Adipocyte (in vitro differentiated cells): ENCODE data around the gene GRIA1.

ENCODE experiments used
- DNase-seq: peaks from one replicate; pipeline ENCODE4 v3.0.0-alpha.2; 2015; ENCODE audit warnings: low read depth
- H3K27me3 ChIP-seq: replicated peaks from 2 replicates; pipeline ENCODE4 v1.7.0; 2013; ENCODE audit warnings: mild to moderate bottlenecking, low read length, moderate library complexity; ENCODE audit not compliant: control insufficient read depth, insufficient read depth
- H3K36me3 ChIP-seq: 2 replicates; pipeline ENCODE4 v1.7.0; 2013; ENCODE audit warnings: low read length, mild to moderate bottlenecking, moderate library complexity; ENCODE audit not compliant: control insufficient read depth, insufficient read depth, severe bottlenecking
- H3K4me1 ChIP-seq: 2 replicates; pipeline ENCODE4 v1.7.0; 2013; ENCODE audit warnings: mild to moderate bottlenecking, low read length, moderate library complexity; ENCODE audit not compliant: control insufficient read depth, insufficient read depth
- H3K4me3 ChIP-seq: 2 replicates; pipeline ENCODE4 v1.7.0; 2013; ENCODE audit warnings: mild to moderate bottlenecking, low read length, moderate library complexity
- H3K9ac ChIP-seq: 2 replicates; pipeline ENCODE4 v1.7.0; 2013; ENCODE audit warnings: mild to moderate bottlenecking, low read length, moderate library complexity
- H3K9me3 ChIP-seq: 2 replicates; pipeline ENCODE4 v1.7.0; 2013; ENCODE audit warnings: mild to moderate bottlenecking, low read length, moderate library complexity; ENCODE audit not compliant: control insufficient read depth

Gene GRIA1

GRCh38 chr5:153551537-153552079, 61.1 kb downstream of the GRIA1 start:
- Histone ChIP-seq H3K4me3 (peak overlapping the region; percentile 8), H3K4me1 (peaks cover 35% of the 10 kb centered on the region), H3K27me3 (no peaks in the 10 kb centered on the region), H3K9ac (peak overlapping the region; percentile 75), H3K9me3 (no peaks in the 10 kb centered on the region), H3K36me3 (no peaks in the 10 kb centered on the region)
- peak; percentile 89 for DNase-seq

GRCh38 chr5:153552886-153553285, 62.4 kb downstream of the GRIA1 start:
- H3K9me3 ChIP-seq, result no peaks in the 10 kb centered on the region
- no peaks in the 10 kb centered on the region for H3K27me3 ChIP-seq
- H3K9ac ChIP-seq, result peak overlapping the region; percentile 75
- DNase-seq, result no peak
- H3K4me1 ChIP-seq, result peaks cover 32% of the 10 kb centered on the region
- peak overlapping the region; percentile 8 for H3K4me3 ChIP-seq
- no peaks in the 10 kb centered on the region for H3K36me3 ChIP-seq

- H3K27me3 ChIP-seq, result no peaks in the 10 kb centered on the region
- no peak overlapping the region for H3K4me3 ChIP-seq
- no peak for DNase-seq
- peaks cover 47% of the 10 kb centered on the region for H3K4me1 ChIP-seq
- no peak overlapping the region for H3K9ac ChIP-seq
- H3K36me3 ChIP-seq, result no peaks in the 10 kb centered on the region
- peaks cover 2% of the 10 kb centered on the region for H3K9me3 ChIP-seq
Measured at GRCh38 chr5:153555420-153556114, 65.1 kb downstream of the GRIA1 start.

GRCh38 chr5:153558957-153559356, 68.5 kb downstream of the GRIA1 start:
- Histone ChIP-seq H3K9me3 (peaks cover 4% of the 10 kb centered on the region), H3K4me1 (peaks cover 30% of the 10 kb centered on the region), H3K27me3 (no peaks in the 10 kb centered on the region), H3K4me3 (no peak overlapping the region), H3K9ac (no peak overlapping the region), H3K36me3 (no peaks in the 10 kb centered on the region)
- no peak for DNase-seq

GRCh38 chr5:153559926-153560325, 69.5 kb downstream of the GRIA1 start:
- Histone ChIP-seq H3K9me3 (peaks cover 4% of the 10 kb centered on the region), H3K4me1 (peaks cover 27% of the 10 kb centered on the region), H3K9ac (peak overlapping the region; percentile 25), H3K27me3 (no peaks in the 10 kb centered on the region), H3K36me3 (no peaks in the 10 kb centered on the region), H3K4me3 (no peak overlapping the region)
- DNase-seq, result peak; percentile 48

GRCh38 chr5:153562189-153562588, 71.7 kb downstream of the GRIA1 start:
- Histone ChIP-seq H3K9ac (no peak overlapping the region), H3K4me1 (peaks cover 30% of the 10 kb centered on the region), H3K9me3 (peaks cover 4% of the 10 kb centered on the region), H3K4me3 (no peak overlapping the region), H3K36me3 (no peaks in the 10 kb centered on the region), H3K27me3 (no peaks in the 10 kb centered on the region)
- DNase-seq, result no peak

- no peaks in the 10 kb centered on the region for H3K27me3 ChIP-seq
- H3K9me3 ChIP-seq, result no peaks in the 10 kb centered on the region
- DNase-seq, result peak; percentile 71
- peaks cover 30% of the 10 kb centered on the region for H3K4me1 ChIP-seq
- no peak overlapping the region for H3K9ac ChIP-seq
- H3K4me3 ChIP-seq, result no peak overlapping the region
- no peaks in the 10 kb centered on the region for H3K36me3 ChIP-seq
Measured at GRCh38 chr5:153565822-153566221, 75.4 kb downstream of the GRIA1 start.

- Histone ChIP-seq H3K4me3 (no peak overlapping the region), H3K27me3 (no peaks in the 10 kb centered on the region), H3K9me3 (no peaks in the 10 kb centered on the region), H3K4me1 (peaks cover 49% of the 10 kb centered on the region), H3K36me3 (no peaks in the 10 kb centered on the region), H3K9ac (no peak overlapping the region)
- DNase-seq, result peak; percentile 38
Measured at GRCh38 chr5:153569036-153569435, 78.6 kb downstream of the GRIA1 start.

- Histone ChIP-seq H3K36me3 (no peaks in the 10 kb centered on the region), H3K9ac (no peak overlapping the region), H3K9me3 (no peaks in the 10 kb centered on the region), H3K27me3 (no peaks in the 10 kb centered on the region), H3K4me1 (peaks cover 46% of the 10 kb centered on the region), H3K4me3 (no peak overlapping the region)
- peak; percentile 45 for DNase-seq
Measured at GRCh38 chr5:153571162-153571561, 80.7 kb downstream of the GRIA1 start.

- no peak for DNase-seq
- Histone ChIP-seq H3K9me3 (no peaks in the 10 kb centered on the region), H3K4me3 (no peak overlapping the region), H3K4me1 (peaks cover 46% of the 10 kb centered on the region), H3K27me3 (no peaks in the 10 kb centered on the region), H3K9ac (no peak overlapping the region), H3K36me3 (no peaks in the 10 kb centered on the region)
Measured at GRCh38 chr5:153572411-153573145, 82.1 kb downstream of the GRIA1 start.

GRCh38 chr5:153573326-153574033, 83.0 kb downstream of the GRIA1 start:
- no peak overlapping the region for H3K9ac ChIP-seq
- DNase-seq, result no peak
- no peak overlapping the region for H3K4me3 ChIP-seq
- H3K36me3 ChIP-seq, result no peaks in the 10 kb centered on the region
- H3K9me3 ChIP-seq, result no peaks in the 10 kb centered on the region
- H3K27me3 ChIP-seq, result no peaks in the 10 kb centered on the region
- H3K4me1 ChIP-seq, result peaks cover 46% of the 10 kb centered on the region
